ENCODE results near the gene KRTAP12-2.
A peak's percentile ranks its signal among the peaks of the same experiment; 100 is the strongest.
"Not testable (repeated sequence)": the region's sequence is repeated elsewhere in the genome, so short reads cannot be mapped to it uniquely, and the experiment has no call there.

Gene KRTAP12-2

GRCh38 chr21:44627181-44627822 lies 39.4 kb downstream of the KRTAP12-2 start:
- DNase-seq (ENCODE audit: low read depth, low spot score) = not testable (repeated sequence)

GRCh38 chr21:44626673-44627143 lies 40.0 kb downstream of the KRTAP12-2 start, which contains the start of gene KRTAP10-9:
Gene KRTAP10-9, plus strand, starts transcription at chr21:44627093. Its CDS starts 79 bp downstream, at chr21:44627172.
- no peak for DNase-seq (ENCODE audit: low read depth, low spot score)

GRCh38 chr21:44626262-44626661 lies 40.5 kb downstream of the KRTAP12-2 start:
- DNase-seq (ENCODE audit: low read depth, low spot score) = no peak

GRCh38 chr21:44625756-44626155 lies 41.0 kb downstream of the KRTAP12-2 start:
- DNase-seq (ENCODE audit: low read depth, low spot score) = no peak

GRCh38 chr21:44623575-44623974 lies 43.2 kb downstream of the KRTAP12-2 start:
- no peak for DNase-seq (ENCODE audit: low read depth, low spot score)

GRCh38 chr21:44619886-44620285 lies 46.8 kb downstream of the KRTAP12-2 start:
- no peak for DNase-seq (ENCODE audit: low read depth, low spot score)

- DNase-seq (ENCODE audit: low read depth, low spot score) = peak; percentile 21
Measured at GRCh38 chr21:44618909-44619308, 47.8 kb downstream of the KRTAP12-2 start.

- DNase-seq (ENCODE audit: low read depth, low spot score) = no peak
Measured at GRCh38 chr21:44618504-44618903, 48.2 kb downstream of the KRTAP12-2 start.

- no peak for DNase-seq (ENCODE audit: low read depth, low spot score)
Measured at GRCh38 chr21:44617071-44617501, 49.6 kb downstream of the KRTAP12-2 start.

GRCh38 chr21:44616591-44616926 lies 50.2 kb downstream of the KRTAP12-2 start:
- DNase-seq (ENCODE audit: low read depth, low spot score) = no peak

All from activated naive CD8-positive, alpha-beta T cell treated with anti-CD3 and anti-CD28 coated beads, Interleukin-2, amount 50 U/mL, for 16 hours (primary cell).